Measurements from ENCODE around the gene ARMC12. TPM values are rescaled to one million over a fixed set of nuclear protein-coding genes. Genes with fewer than 3 reads are reported as not detected.

ARMC12 gene
- total and polyA plus RNA-seq, 2 of the 4 experiments (the other 2 are of a cell fraction): 0.18 to 0.74 TPM

- in situ Hi-C loops (cut with MboI; ENCODE audit: low sequenced_read_pairs) (no loop called here), intact Hi-C loops (cut with micrococcal nuclease) (no loop called here), dilution Hi-C loops (cut with HindIII; ENCODE audit: low sequenced_read_pairs, unreplicated experiment) (no loop called here)
- H3K9me1 ChIP-seq (ENCODE audit: insufficient read depth, low read length): 0 out of 2 replicates have a peak, but pooled peaks cover 6% of the 10 kb centered on the region
- no peak overlapping the region for H4K91ac ChIP-seq (ENCODE audit: insufficient read depth, low read depth, low read length)
- H3K4me2 ChIP-seq (ENCODE audit: low read depth, low read length): no peak overlapping the region
- no CpG with 5 or more reads among the region's 3 CpGs for WGBS, 2 experiments (ENCODE audit: extremely low coverage in 2 of 2, insufficient read length in 1 of 2)
- no peak overlapping the region for H3K18ac ChIP-seq (ENCODE audit: low read depth, low read length)
- H2BK15ac ChIP-seq (ENCODE audit: low read depth, low read length): no peak overlapping the region
- H3K14ac ChIP-seq (replicated peaks; ENCODE audit: low read depth, low read length): no peak overlapping the region; the same call in 1 of the 2 replicates
- no peak overlapping the region for H3K9ac ChIP-seq (ENCODE audit: low read depth, low read length)
- H3K27ac ChIP-seq (ENCODE audit: insufficient read depth, low read length): no peak overlapping the region
- H2AK5ac ChIP-seq (ENCODE audit: low read depth, low read length): no peak overlapping the region; the same call in 1 of the 2 replicates
- peaks cover 6% of the 10 kb centered on the region for H3K9me3 ChIP-seq (ENCODE audit: control insufficient read depth, insufficient read depth, low read length)
- H3K27me3 ChIP-seq (ENCODE audit: control insufficient read depth, insufficient read depth, low read length): no peaks in the 10 kb centered on the region
- H3K56ac ChIP-seq (ENCODE audit: extremely low read depth, insufficient read depth, low read length): no peak overlapping the region
- ATAC-seq (ENCODE audit: low read depth) (no peak), DNase-seq (no peak)
- H2AFZ ChIP-seq (replicated peaks; ENCODE audit: low read length, poor library complexity): no peak overlapping the region
- H4K8ac ChIP-seq (ENCODE audit: low read depth in 2 of 2, low read length in 2 of 2): no peak overlapping the region
- H3K4ac ChIP-seq (ENCODE audit: low read depth, low read length): no peak overlapping the region
- no peak overlapping the region for H2BK120ac ChIP-seq (ENCODE audit: low read depth, low read length)
- TF ChIP-seq ELK1 (IDR thresholded peaks at IDR 0.05; ENCODE audit: borderline replicate concordance, low read depth, low read length): no peak
- TF ChIP-seq RFX5 (IDR thresholded peaks at IDR 0.05; ENCODE audit: low read depth, low read length): no peak
- TF ChIP-seq SMC3 (IDR thresholded peaks at IDR 0.05; ENCODE audit: low read depth, low read length): no peak
- no peak for TF ChIP-seq CHD1 (IDR thresholded peaks at IDR 0.05; ENCODE audit: low read depth, low read length)
- TF ChIP-seq FOS (IDR thresholded peaks at IDR 0.05; ENCODE audit: low read depth, low read length): no peak
- TF ChIP-seq POLR2A (IDR thresholded peaks at IDR 0.05; ENCODE audit: low read depth, low read length): no peak
- no peak for TF ChIP-seq MAZ (IDR thresholded peaks at IDR 0.05; ENCODE audit: borderline replicate concordance, low read depth, low read length)
- no peak for TF ChIP-seq USF2 (IDR thresholded peaks at IDR 0.05; ENCODE audit: low read depth, low read length)
- TF ChIP-seq BHLHE40 (IDR thresholded peaks at IDR 0.05; ENCODE audit: low read depth, low read length): no peak
- TF ChIP-seq RAD21 (IDR thresholded peaks at IDR 0.05; ENCODE audit: low read length): no peak
- no peak for TF ChIP-seq CEBPB (IDR thresholded peaks at IDR 0.05; ENCODE audit: low read depth, low read length)
- TF ChIP-seq RCOR1 (IDR thresholded peaks at IDR 0.05; ENCODE audit: insufficient replicate concordance, low read length): no peak
- TF ChIP-seq CTCF (conservative IDR thresholded peaks at IDR 0.05; ENCODE audit: low read depth, low read length): no peak
- TF ChIP-seq MXI1 (IDR thresholded peaks at IDR 0.05; ENCODE audit: borderline replicate concordance, low read depth, low read length): no peak
- no peak for TF ChIP-seq NFE2L2 (IDR thresholded peaks at IDR 0.05; ENCODE audit: low read depth, low read length)
- TF ChIP-seq MAFK (IDR thresholded peaks at IDR 0.05; ENCODE audit: low read depth, low read length): no peak
- H3K79me1 ChIP-seq (ENCODE audit: low read depth in 1 of 2, low read length in 2 of 2): no peaks in the 10 kb centered on the region
- no peak overlapping the region for H2BK20ac ChIP-seq (ENCODE audit: low read depth, low read length)
- H3K23ac ChIP-seq (ENCODE audit: low read depth, low read length): no peak overlapping the region
- H2BK5ac ChIP-seq (ENCODE audit: low read depth, low read length, poor library complexity, severe bottlenecking): no peak overlapping the region
- no peak overlapping the region for H3K4me3 ChIP-seq (ENCODE audit: insufficient read depth, low read depth, low read length)
- CTCF ChIA-PET: no interaction called here
- peaks cover 3% of the 10 kb centered on the region; the same call in 1 of the 2 replicates for H3K4me1 ChIP-seq (ENCODE audit: control insufficient read depth, insufficient read depth, low read length)
- no peaks in the 10 kb centered on the region for H3K36me3 ChIP-seq (ENCODE audit: control insufficient read depth, insufficient read depth, low read length)
- no peak overlapping the region for H4K5ac ChIP-seq (ENCODE audit: low read depth, low read length)
- POLR2A ChIA-PET (ENCODE audit: unreplicated experiment): no interaction called here
- H2AK9ac ChIP-seq (replicated peaks; ENCODE audit: low read depth, low read length, poor library complexity): peak overlapping the region; percentile 24
- no peaks in the 10 kb centered on the region for H4K20me1 ChIP-seq (ENCODE audit: insufficient read depth, low read length)
- BruUV-seq (replicated peaks): no TSS peak
Observed at GRCh38 chr6:35698858-35699257, 38.0 kb upstream of the ARMC12 start.
